DMS53 treated with DMSO at 0.1 percent for 48 hours (cell line): ENCODE measurements around the gene LDLRAD4.
"Not testable (repeated sequence)": the region's sequence is repeated elsewhere in the genome, so short reads cannot be mapped to it uniquely, and the experiment has no call there.

Experiments
- DNase-seq: peaks from one replicate; lab custom pipeline; 2025; ENCODE audit not compliant: unreplicated experiment; lab: John Stamatoyannopoulos, UW

The LDLRAD4 gene

DNA sequence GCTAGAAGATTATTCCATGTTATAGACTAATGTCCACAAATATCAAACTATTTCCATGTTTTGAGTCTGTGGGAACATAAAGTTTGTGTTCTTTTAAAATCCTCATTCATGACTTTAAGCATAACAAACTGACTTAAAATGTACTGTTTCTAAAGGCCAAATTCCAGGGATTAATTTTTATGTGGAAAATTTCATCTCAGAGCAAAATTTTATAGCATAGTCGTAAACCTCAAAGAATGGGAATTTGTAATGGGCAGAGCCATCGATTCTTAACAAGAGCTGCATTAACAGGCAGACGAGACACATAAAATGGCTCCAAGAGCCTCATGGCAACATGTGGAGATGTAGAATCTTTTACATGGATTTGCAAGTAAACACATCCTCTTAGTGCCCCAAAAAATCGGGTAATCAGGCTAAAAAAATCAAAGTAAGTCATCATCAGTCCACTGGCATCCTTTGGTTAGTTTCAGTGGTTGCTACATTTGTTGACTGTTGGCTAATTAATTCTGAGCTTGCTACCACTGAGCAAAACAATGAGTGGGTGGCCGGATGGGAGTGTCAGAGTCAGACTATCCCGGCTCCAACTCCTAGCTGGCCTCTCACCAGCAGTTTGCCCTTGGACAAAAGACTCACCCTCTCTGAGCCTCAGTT lies 388.2 kb downstream of the LDLRAD4 start:
- DNase-seq, result no peak

DNA sequence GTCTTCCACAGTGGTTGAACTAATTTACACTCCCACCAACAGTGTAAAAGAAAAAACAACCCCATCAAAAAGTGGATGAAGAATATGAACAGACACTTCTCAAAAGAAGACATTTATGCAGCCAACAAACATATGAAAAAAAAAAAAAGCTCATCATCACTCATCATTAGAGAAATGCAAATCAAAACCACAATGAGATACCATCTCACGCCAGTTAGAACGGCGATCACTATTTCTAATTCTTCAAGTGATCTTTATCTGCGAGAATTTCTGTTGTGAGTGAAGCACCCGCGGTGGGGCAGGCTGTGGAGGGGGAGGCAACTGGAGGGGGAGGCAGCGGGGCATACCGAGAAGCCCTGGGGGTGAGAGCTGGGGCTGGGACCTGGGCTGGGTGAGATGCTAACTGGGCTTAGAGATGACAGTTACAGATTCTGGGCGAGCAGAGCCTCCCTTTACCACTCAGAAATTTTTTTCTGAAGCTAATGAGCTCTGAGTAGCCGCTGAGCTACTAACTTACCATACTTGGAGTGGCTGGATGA lies 389.5 kb downstream of the LDLRAD4 start:
- DNase-seq, result not testable (repeated sequence)

GRCh38 chr18:13608791-13609532 lies 390.4 kb downstream of the LDLRAD4 start:
- DNase-seq, result no peak

DNA sequence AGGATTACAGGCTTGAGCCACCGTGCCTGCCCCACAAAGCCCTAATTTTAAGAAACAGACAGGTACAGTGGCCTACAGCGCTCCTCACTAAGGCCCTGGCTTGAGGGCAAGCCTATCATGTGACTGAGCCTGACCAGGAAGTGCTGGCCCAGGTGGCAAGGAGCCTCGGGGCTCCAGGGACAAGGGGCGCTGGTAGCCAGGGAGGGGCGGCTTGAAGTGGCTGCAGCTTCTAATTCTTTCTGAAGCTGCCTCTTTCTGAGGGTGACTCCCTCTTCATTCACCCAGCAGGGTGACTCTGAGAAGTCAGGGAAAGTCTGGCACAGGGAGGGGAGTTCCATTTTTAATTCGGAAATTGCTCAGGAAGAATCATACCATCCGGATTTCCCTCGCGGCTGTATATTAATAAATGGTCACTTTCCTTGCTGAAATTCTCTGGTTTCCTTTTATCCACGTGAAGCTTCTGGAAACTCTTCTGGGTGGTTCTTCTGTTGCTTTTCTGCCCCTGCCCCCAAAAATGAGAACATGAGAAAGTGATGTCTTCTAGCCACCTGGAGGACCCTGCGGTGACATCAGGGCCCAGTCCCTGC lies 392.1 kb downstream of the LDLRAD4 start:
- DNase-seq, result no peak

DNA sequence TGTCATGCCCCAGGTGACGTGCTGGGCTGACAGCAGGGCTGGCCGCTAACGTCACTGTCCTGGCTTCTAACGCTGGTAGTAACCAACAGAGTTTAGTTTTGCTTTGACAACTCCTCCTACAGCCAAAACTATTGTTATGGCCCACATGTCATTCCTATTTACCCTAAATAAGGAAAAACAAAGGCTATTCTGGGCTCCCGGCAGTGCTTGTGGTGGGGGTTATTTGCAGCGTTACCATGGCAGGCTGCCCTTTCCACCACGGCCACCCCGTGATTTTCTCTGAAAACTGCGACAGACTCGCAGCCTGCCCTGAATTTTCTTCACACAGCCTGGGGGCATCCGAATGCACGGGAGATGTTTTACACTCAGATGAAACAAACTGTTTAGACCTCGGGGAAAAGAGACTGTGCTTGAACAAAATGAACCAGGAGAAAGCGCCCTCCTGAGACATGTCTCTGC lies 392.6 kb downstream of the LDLRAD4 start:
- DNase-seq, result no peak

DNA sequence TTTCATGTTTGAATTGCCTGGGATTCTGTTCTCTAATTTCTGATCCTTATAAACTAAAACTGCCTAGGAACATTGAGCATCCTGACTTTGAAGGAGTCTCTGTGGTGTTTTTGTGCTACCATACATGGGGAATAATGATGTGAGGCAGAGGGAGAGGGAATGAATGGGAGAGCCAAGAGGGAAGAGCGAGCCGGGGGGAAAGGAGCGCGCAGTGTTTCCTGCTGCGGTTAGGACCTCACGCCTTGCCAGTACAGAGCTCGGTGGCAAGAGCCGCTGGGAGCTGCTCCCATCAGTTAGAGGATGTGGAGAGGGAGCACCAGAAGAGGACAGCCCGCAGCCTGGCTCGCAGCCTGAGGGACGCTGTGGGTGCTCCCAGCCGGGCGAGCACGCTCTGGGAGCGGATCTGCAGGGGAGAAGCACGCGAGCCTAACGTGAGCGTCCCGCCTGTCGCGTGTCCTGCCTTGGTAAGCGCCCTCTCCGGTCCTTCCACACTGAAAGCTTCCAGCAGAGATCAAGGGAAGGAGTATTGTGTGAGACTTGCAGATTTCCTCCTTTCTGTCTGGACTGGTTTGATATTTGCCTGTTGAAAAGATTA lies 393.1 kb downstream of the LDLRAD4 start:
- DNase-seq, result no peak

DNA sequence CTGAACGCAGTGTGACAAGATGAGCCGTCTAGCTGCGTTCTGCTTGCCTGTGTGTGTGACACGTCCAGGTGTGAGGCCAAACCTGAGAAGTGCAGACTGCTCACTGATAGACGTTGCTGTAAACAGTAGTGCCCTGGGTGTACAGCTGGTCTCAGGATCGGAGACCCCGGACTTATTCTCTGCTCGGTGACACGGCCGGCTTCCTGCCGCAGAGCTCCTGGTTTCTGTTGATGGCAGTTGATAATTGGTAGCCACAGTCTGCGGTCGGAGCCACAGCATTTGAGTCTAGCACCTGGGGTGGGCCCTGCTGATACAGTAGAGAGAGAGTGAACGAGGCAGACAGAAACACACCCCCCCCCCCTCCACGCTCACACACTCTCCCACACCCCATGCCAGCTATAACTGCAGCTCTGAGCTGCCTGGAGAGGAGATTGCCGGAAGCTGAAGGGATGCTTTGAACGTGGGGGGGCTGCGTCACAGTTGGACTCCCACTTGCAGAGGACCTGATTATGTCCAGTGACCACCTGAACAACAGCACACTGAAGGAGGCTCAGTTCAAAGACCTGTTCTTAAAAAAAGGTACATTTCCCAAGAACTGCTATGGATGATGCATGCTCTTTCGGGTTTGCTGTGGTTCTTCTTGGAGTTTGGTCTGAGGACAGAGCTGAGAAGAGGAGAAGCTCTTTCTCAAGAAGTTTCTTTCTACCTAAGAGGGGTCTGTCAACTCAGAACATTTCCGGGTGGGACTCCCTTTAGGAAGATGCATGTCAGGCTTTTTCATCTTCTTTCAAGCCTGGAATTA lies 393.8 kb downstream of the LDLRAD4 start:
- no peak for DNase-seq

GRCh38 chr18:13613099-13613498 lies 394.5 kb downstream of the LDLRAD4 start:
- no peak for DNase-seq

GRCh38 chr18:13613591-13614501 lies 395.3 kb downstream of the LDLRAD4 start:
- DNase-seq, result no peak

DNA sequence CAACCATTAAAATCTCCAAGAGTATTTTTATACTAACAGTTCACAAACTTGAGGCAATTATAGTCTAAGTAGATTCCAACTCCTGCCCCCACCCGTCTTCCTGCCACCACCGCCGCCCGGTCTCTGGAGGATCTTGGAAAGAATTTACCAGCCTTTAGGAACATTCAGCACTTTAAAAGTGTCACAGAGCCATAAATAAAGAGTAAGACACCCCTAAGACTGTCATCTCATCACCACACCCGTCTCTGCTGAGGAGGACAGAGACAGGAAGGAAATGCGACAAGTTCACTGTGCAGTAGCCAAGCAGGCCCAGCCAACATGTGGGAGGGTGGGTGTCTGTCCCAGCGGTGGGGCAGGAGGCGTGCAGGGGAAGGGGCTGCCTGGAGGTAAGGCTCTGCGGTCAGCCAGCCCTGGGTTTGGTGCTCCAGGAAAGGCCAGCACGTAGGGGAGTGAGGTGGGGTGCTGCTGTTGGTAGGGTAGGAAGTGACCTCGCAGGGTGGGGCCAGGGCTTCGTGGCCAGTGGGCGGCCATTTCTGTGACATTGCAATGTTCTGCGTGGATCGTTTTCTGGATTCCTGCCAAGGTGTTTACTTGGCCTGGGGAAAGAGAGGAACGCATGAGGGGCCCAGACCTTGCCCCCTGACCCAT lies 396.2 kb downstream of the LDLRAD4 start:
- DNase-seq, result no peak

GRCh38 chr18:13615432-13615861 lies 396.9 kb downstream of the LDLRAD4 start:
- no peak for DNase-seq

DNA sequence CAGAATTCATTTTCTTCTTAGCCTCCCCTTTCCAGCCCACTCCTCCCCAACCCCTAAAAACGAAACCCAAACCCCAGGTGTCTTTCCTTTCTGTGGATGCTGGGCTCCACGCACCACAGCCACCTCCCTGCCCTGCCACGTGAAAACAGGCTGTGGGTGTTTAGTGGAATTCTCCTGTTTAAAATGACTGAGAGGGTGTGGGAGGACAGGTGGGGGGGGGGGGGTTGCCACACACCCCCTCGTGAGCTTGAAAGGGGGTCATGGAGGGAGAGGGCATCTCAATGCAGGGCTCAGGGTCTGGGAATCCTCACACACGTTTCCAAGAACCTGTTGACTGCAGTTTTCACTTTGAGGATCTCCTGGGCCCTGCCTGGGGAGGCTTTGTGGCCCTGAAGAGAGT lies 397.5 kb downstream of the LDLRAD4 start:
- no peak for DNase-seq

DNA sequence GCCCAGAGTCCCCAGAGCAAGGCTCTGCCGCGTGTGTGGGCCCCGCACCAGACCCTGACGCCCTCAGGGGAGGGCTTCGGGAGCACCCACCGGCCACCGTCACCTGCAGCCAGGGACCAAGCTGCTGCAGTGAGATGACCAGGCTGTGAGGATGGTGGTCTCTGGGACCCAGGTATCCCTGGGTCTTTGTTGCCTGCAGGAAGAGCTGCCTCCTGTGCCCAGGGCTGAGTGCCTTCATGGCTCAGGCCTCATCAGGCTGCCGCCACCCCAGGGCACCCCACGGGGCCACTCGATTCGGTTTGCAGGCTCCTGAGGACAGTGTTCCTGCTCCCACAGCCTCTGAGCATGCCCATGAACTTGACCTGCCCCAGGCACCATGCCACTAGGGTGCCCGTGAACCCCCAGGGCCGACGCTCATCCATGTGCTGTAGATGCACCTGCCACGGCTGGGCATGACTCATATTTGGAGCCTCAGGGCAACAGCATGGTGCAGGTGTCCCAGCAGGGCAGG lies 398.0 kb downstream of the LDLRAD4 start:
- DNase-seq, result no peak

- DNase-seq, result no peak
Observed at GRCh38 chr18:13617826-13618515, 399.4 kb downstream of the LDLRAD4 start.

DNA sequence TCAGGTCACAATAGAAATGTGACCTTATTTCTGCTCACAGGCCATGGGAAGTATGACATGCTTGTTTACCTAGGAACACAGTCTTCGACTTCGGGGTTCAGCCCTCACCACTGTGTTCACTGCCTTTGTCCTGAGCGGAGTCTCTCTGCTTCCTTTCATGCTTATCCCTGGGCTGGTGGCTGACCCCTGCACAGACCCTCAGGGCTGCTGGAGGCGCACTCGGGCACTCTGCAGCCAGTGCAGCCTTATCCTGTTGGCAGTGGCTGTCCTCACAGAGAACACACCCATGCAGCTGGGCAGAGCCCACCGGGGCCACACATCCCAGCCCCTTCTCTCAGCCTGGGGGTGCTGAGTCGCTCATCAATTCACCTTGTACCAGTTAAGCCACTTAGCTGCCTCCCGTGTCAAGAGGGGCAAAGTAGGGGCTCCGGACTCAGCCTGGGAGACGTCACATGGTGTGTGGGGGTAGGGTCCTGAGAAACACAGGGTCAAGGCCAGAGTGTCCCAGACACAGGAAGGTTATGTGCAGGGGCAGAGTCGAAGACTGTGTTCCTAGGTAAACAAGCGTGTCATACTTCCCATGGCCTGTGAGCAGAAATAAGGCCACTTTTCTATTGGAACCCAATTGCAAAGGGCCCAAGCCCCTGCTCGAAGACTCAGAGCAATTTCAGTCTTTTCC lies 400.3 kb downstream of the LDLRAD4 start:
- DNase-seq, result no peak

DNA sequence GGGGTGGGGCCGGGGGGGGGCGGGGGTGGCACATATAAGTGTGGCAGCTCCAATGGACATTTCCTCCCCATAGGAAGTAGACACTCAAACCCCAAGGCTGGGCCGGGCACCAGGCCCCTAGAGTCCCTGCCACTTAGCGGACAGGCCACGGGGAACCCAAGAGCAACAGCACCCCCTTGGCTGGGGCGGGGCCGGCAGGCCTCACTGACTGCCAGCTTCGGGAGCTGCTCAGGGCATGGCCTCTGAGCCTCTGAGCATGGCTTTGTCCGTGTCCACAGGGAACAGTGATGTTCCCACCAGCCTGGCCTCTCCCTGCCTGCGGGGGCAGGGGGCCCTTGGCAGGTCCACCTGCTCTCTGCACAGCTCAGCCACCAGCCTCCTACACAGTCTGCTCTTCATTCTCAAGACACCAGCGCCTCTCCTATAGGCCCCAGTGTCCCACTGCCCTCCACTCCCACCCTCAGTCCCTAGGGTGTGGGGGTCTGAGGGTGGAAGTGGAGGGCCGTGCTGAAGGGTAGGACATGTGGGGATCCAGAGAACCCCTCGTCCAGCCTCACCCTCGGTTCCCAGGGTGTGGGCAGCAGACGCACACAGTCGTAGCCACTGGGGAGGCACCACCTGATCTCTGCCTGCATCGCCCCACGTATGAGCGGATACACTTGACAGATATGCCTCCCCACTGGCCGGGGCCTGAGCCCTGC lies 401.1 kb downstream of the LDLRAD4 start:
- no peak for DNase-seq

- no peak for DNase-seq
Observed at GRCh38 chr18:13620206-13620672, 401.7 kb downstream of the LDLRAD4 start.
